Karpas-422 (cell line): ENCODE measurements around the gene TNFRSF19. TPM values are rescaled to one million over a fixed set of nuclear protein-coding genes. Genes with fewer than 3 reads are reported as not detected.

ENCODE experiments used
- DNase-seq: peaks from one replicate; pipeline ENCODE4 v3.0.0-alpha.2; 2015
- H2AFZ ChIP-seq: fragments of 200-600 bp; sonication (generic); 2 replicates; pipeline ENCODE4 v1.6.1; 2014; ENCODE audit warnings: antibody characterized with exemption, low read length, mixed read lengths
- H3K27ac ChIP-seq: fragments of 200-600 bp; sonication (generic); 2 replicates; pipeline ENCODE4 v1.5.1; 2014; ENCODE audit warnings: mild to moderate bottlenecking, low read length, moderate library complexity
- H3K27me3 ChIP-seq: fragments of 200-600 bp; sonication (generic); 2 replicates; pipeline ENCODE4 v1.6.1; 2014; ENCODE audit warnings: low read length, mixed read lengths
- H3K36me3 ChIP-seq: fragments of 200-600 bp; sonication (generic); 2 replicates; pipeline ENCODE4 v1.6.1; 2014; ENCODE audit warnings: low read length, mixed read lengths; ENCODE audit not compliant: insufficient read depth
- H3K4me1 ChIP-seq: fragments of 200-600 bp; sonication (generic); 2 replicates; pipeline ENCODE4 v1.6.1; 2014; ENCODE audit warnings: mild to moderate bottlenecking, low read length, mixed read lengths
- H3K4me2 ChIP-seq: fragments of 200-600 bp; sonication (generic); 2 replicates; pipeline ENCODE4 v1.6.1; 2014; ENCODE audit warnings: low read length, low read depth, mild to moderate bottlenecking; ENCODE audit not compliant: poor library complexity, severe bottlenecking
- H3K4me3 ChIP-seq: fragments of 200-600 bp; sonication (generic); 2 replicates; pipeline ENCODE4 v1.5.1; 2014; ENCODE audit warnings: mild to moderate bottlenecking, antibody characterized with exemption, low read length, mixed read lengths
- H3K79me2 ChIP-seq: fragments of 200-600 bp; sonication (generic); 2 replicates; pipeline ENCODE4 v1.6.1; 2014; ENCODE audit warnings: mild to moderate bottlenecking, low read length, mixed read lengths
- H3K9ac ChIP-seq: fragments of 200-600 bp; sonication (generic); 2 replicates; pipeline ENCODE4 v1.6.0; 2014; ENCODE audit warnings: low read length
- H3K9me2 ChIP-seq: fragments of 200-600 bp; sonication (generic), shearing (Covaris generic); replicated peaks from 2 replicates; pipeline ENCODE4 v1.6.0; 2014; ENCODE audit warnings: mild to moderate bottlenecking, low read length, moderate library complexity; ENCODE audit not compliant: insufficient read depth
- H3K9me3 ChIP-seq: fragments of 300-700, 200-600 bp; sonication (generic); 2 replicates; pipeline ENCODE4 v1.6.1; 2014; ENCODE audit warnings: low read length, mixed read lengths
- H4K20me1 ChIP-seq: fragments of 200-600 bp; sonication (generic); 2 replicates; pipeline ENCODE4 v1.6.1; 2014; ENCODE audit warnings: mild to moderate bottlenecking, antibody characterized with exemption, low read length, low read depth; ENCODE audit not compliant: insufficient read depth
- total RNA-seq: library from RNA; depleted of rRNA; stranded (reverse); fragments of >200 nt; shearing (Covaris generic); gene quantifications from 2 replicates; pipeline ENCODE4 v1.2.3, GENCODE V29; 2014; ENCODE audit warnings: low replicate concordance

Gene TNFRSF19
- total RNA-seq, 1 experiment from 2014 or later: not detected

DNA sequence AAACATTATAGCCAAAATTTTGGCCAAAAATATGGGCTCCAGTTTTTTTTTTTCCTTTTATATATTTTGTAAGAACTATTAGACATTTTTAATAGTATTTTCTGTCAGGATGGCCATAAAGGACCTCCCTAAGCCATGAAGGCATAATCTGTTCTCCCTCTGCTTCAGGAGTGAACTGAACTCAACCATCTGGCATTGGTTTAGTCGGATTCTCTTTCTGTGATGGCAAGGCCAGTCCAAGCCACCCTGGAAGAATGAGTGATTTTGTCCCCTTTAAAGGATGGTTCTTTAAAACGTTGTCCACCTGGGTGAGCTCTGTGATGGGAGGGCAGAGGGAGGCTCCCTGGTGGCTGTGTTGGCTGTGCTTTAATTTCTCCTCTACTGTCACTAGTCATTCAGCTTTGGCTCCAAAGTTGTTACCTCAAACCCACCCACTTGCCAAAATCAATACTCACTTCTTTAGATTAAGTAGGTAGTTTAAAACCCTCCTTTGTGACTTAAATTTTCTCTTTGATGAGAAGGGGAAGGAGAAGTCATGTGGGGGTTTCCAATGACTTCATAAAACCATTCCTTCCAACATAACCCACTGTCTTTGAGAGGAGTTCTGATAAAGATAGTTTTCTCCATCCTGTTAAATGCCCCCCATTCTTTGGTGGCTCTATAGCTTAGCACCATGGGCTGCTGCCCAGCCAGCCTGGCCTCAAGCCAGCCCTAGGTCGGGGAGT lies 4.4 kb downstream of the TNFRSF19 start:
- no peak overlapping the region for H3K4me2 ChIP-seq

DNA sequence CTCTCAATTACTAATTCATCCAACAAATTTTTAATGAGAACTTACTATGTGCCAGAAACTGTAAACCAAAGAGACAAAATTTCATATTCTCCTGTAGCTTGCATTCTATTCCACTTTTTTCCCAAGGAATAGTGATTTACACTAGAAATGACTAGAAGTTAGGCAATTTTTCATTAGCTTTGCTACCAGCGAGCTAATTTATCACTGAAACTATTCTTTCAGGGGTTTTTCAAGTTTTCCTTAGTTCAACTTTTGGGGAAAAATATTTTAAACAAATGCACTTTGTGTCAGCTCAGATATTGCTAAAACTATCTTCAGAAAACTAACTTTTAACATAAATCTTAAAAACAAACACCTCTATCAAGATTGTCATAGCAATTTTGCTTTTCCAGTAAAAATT lies 5.4 kb downstream of the TNFRSF19 start:
- H3K79me2 ChIP-seq: no peaks in the 10 kb centered on the region
- no peak overlapping the region for H3K4me2 ChIP-seq
- H3K27me3 ChIP-seq: no peaks in the 10 kb centered on the region; the same call in 1 of the 2 replicates
- no peaks in the 10 kb centered on the region for H3K9me3 ChIP-seq
- no peak overlapping the region for H3K4me3 ChIP-seq
- no peak overlapping the region for H2AFZ ChIP-seq
- no peak for DNase-seq
- H3K9ac ChIP-seq: no peak overlapping the region
- no peaks in the 10 kb centered on the region for H3K4me1 ChIP-seq
- H3K36me3 ChIP-seq: no peaks in the 10 kb centered on the region
- H3K27ac ChIP-seq: no peak overlapping the region
- H4K20me1 ChIP-seq: no peaks in the 10 kb centered on the region
- no peaks in the 10 kb centered on the region for H3K9me2 ChIP-seq

More for the DNA sequence above, 4.4 kb downstream of the TNFRSF19 start:
- Histone ChIP-seq H3K9ac (no peak overlapping the region), H3K36me3 (no peaks in the 10 kb centered on the region), H3K27me3 (no peaks in the 10 kb centered on the region; the same call in 1 of the 2 replicates), H3K4me3 (no peak overlapping the region), H3K4me1 (no peaks in the 10 kb centered on the region), H3K27ac (no peak overlapping the region), H4K20me1 (no peaks in the 10 kb centered on the region), H3K9me2 (no peaks in the 10 kb centered on the region), H3K79me2 (no peaks in the 10 kb centered on the region), H2AFZ (no peak overlapping the region), H3K9me3 (no peaks in the 10 kb centered on the region)
- DNase-seq: no peak

DNA sequence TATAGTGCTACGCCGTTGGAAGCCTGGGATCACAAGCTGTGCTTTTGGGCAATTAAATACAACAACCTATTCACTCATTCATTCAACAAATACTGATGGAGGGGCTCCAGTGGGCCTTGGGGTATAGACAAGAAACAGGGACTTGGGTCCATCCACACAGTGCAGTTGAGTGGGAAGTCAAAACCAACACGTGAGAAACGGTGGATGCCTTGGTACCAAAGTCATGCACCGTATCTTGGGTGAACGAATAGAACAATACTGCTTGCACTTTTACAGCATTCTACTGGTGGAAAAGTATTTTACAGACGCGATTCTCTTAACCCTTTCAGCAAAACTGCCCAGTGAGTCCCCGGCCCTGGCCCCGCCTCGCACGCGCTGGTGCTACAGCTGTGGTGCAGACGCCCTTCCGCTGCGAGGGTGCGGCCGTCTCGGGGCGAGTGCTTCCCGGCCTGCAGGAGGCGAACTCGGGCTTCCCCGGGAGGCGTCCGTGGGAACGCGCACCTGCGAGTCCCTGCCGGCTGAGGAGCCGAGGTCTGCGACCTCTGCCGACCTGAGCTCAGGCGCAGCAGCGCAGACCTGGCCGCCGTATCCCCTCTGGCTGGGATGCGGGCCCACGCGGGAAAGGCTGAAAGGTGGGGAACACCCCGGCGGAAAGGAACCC lies 8.3 kb downstream of the TNFRSF19 start:
- H3K9me3 ChIP-seq: no peaks in the 10 kb centered on the region
- no peaks in the 10 kb centered on the region for H3K9me2 ChIP-seq
- no peak overlapping the region for H3K4me2 ChIP-seq
- H3K4me1 ChIP-seq: no peaks in the 10 kb centered on the region
- no peak overlapping the region for H3K4me3 ChIP-seq
- no peaks in the 10 kb centered on the region for H4K20me1 ChIP-seq
- no peaks in the 10 kb centered on the region for H3K36me3 ChIP-seq
- no peak for DNase-seq
- no peaks in the 10 kb centered on the region for H3K27me3 ChIP-seq
- no peak overlapping the region for H3K27ac ChIP-seq
- H3K79me2 ChIP-seq: no peaks in the 10 kb centered on the region
- H3K9ac ChIP-seq: no peak overlapping the region
- H2AFZ ChIP-seq: no peak overlapping the region

DNA sequence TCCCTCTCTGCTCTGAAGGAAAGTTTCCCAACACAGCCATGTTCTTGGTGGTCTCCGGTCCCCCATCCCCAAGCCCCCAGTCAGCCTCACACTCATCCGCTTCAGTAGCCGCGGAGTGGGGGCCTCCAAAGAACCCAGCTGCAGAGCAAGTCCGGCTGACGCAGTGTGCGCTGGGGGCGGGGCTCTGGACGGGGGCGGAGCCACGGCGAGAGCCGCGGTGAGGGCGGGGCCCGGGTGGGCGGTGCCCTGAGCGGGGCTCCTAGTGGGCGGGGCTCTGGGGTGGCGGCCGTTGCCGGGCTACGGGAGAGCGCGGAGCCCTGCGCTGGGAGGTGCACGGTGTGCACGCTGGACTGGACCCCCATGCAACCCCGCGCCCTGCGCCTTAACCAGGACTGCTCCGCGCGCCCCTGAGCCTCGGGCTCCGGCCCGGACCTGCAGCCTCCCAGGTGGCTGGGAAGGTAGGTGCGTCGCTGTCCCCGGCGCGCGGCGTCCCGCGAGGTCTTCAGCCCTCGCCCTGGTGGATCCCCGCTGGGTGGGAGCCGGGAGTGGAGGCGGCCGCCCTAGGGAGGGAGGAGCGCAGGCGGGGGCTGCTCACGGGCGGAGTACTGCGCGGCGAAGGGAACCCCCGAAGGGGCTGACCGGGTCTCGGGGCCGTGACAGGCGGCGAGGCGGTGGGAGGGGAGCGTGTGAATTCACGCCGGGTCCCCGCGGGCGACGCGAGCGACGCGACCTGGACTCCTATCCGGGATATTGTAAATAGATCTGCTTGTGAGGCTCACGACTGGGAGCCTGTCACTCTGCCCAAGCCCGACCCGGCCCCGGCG lies 9.1 kb downstream of the TNFRSF19 start:
- Histone ChIP-seq H3K9me2 (no peaks in the 10 kb centered on the region), H3K4me3 (no peak overlapping the region), H3K9me3 (no peaks in the 10 kb centered on the region), H3K27ac (no peak overlapping the region), H3K79me2 (no peaks in the 10 kb centered on the region), H4K20me1 (no peaks in the 10 kb centered on the region), H3K9ac (no peak overlapping the region), H2AFZ (no peak overlapping the region), H3K4me2 (no peak overlapping the region), H3K27me3 (no peaks in the 10 kb centered on the region), H3K4me1 (no peaks in the 10 kb centered on the region), H3K36me3 (no peaks in the 10 kb centered on the region)
- peak; percentile 44 for DNase-seq

DNA sequence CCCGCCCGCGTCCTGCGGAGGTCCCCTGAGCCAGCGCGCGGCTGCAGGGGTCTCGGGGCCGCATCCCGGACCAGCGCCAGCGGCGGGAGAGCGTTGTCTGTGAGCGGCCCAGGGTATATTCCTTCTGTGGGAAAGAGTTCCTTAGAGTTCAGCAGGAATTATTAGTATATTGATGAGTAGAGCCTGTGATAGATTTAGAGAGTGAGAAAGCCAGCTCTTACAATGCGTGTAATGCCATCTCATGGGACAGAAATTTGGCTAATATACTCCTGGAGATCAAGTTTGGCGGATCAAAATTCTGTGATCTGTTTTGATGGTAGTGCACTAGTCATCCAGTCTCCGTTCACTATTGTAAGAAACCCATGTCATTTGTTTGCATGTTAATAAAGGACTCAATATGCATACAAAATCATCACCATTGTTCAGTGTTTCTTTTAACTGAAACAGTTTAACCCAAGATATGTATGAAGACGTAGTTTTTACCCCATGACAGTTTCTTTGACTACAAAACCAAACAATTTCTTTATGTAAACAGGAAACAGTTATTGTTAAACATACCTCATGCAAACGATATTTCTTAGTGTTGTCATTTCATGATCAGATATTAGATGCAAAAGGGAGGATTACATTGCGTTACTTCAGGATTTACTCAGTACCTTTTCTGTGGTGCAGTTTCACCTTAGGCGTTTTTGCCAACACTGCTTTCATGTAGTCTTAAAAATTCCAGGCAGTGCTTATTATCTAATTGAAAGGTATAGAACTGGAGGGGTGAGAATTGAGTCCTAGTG lies 9.9 kb downstream of the TNFRSF19 start:
- Histone ChIP-seq H3K9me3 (no peaks in the 10 kb centered on the region), H2AFZ (no peak overlapping the region), H3K4me2 (no peak overlapping the region), H3K4me1 (no peaks in the 10 kb centered on the region), H3K36me3 (no peaks in the 10 kb centered on the region), H3K9ac (no peak overlapping the region), H4K20me1 (no peaks in the 10 kb centered on the region), H3K27me3 (no peaks in the 10 kb centered on the region), H3K79me2 (no peaks in the 10 kb centered on the region), H3K9me2 (no peaks in the 10 kb centered on the region), H3K4me3 (no peak overlapping the region), H3K27ac (no peak overlapping the region)
- DNase-seq: no peak

DNA sequence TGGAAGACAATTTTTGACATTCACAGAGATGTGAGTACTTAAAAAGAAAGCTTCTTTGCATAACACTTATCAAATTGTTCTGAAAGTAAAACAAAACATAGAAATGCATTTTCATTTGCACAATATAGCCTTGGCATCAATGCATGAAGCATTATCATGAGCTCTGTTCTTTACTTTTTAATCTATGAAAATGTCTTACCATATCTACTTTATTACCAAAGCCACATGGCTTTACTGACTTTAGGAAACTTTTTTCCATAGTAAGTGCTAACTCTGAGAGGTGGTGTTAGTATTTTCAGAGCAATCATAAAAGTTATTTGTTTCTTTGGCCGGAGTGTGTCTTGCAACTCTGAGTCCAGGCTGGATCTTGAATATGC lies 10.5 kb downstream of the TNFRSF19 start:
- Histone ChIP-seq H3K79me2 (no peaks in the 10 kb centered on the region), H3K27me3 (no peaks in the 10 kb centered on the region), H3K4me3 (no peak overlapping the region), H3K4me2 (no peak overlapping the region), H3K9ac (no peak overlapping the region), H2AFZ (no peak overlapping the region), H4K20me1 (no peaks in the 10 kb centered on the region), H3K27ac (no peak overlapping the region), H3K9me2 (no peaks in the 10 kb centered on the region), H3K4me1 (no peaks in the 10 kb centered on the region), H3K9me3 (no peaks in the 10 kb centered on the region), H3K36me3 (no peaks in the 10 kb centered on the region)
- DNase-seq: peak; percentile 29

DNA sequence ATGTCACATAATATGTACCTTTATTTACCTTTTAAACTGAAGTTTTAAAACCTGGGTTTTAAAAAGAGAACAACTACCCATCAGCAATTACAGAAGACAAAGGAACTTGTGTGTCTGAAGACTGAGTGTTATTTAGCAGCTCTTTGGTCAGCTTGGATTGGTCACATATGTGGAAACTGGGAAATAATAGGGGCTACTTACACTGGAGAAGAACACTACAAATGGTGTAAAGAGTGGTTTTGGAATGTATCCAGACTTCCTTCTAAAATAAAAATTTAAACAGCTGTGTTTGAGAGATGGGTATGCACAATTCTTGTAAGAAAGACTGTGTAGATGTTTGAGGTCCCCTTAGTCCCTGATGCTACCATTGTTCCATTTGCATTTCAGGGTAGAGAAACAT lies 13.3 kb downstream of the TNFRSF19 start:
- no peaks in the 10 kb centered on the region for H3K27me3 ChIP-seq
- H3K36me3 ChIP-seq: no peaks in the 10 kb centered on the region
- H3K4me2 ChIP-seq: no peak overlapping the region

More for the DNA sequence above, 13.3 kb downstream of the TNFRSF19 start:
- Histone ChIP-seq H3K9me2 (no peaks in the 10 kb centered on the region), H3K4me3 (no peak overlapping the region), H3K9ac (no peak overlapping the region), H3K27ac (no peak overlapping the region), H2AFZ (no peak overlapping the region), H4K20me1 (0 out of 2 replicates have a peak, but pooled peaks cover 2% of the 10 kb centered on the region), H3K9me3 (no peaks in the 10 kb centered on the region), H3K79me2 (no peaks in the 10 kb centered on the region), H3K4me1 (no peaks in the 10 kb centered on the region)
- no peak for DNase-seq
